Caki2 (cell line): ENCODE results near the gene PPP2R5A. TPM values are rescaled to one million over a fixed set of nuclear protein-coding genes. Genes with fewer than 3 reads are reported as not detected.
A peak's percentile ranks its signal among the peaks of the same experiment; 100 is the strongest.
"Not testable (repeated sequence)": the region's sequence is repeated elsewhere in the genome, so short reads cannot be mapped to it uniquely, and the experiment has no call there.

Source experiments
- DNase-seq: peaks from one replicate; pipeline ENCODE4 v3.0.0-alpha.2; 2015; ENCODE audit warnings: low read depth
- in situ Hi-C: cut with HindIII; loops from 2 replicates; pipeline ENCODE4 v1.10.0; 2016; ENCODE audit warnings: low sequenced_read_pairs, low pct_unique_long_range_greater_than_20kb, mixed read lengths
- total RNA-seq: library from RNA; depleted of rRNA; stranded (reverse); fragments of >200 nt; shearing (Covaris generic); gene quantifications from 2 replicates; pipeline ENCODE4 v1.2.3, GENCODE V29; 2014; ENCODE audit warnings: low replicate concordance; rRNA removed

PPP2R5A gene
- total RNA-seq, 1 experiment from 2014 or later, result 85.8 TPM

DNA sequence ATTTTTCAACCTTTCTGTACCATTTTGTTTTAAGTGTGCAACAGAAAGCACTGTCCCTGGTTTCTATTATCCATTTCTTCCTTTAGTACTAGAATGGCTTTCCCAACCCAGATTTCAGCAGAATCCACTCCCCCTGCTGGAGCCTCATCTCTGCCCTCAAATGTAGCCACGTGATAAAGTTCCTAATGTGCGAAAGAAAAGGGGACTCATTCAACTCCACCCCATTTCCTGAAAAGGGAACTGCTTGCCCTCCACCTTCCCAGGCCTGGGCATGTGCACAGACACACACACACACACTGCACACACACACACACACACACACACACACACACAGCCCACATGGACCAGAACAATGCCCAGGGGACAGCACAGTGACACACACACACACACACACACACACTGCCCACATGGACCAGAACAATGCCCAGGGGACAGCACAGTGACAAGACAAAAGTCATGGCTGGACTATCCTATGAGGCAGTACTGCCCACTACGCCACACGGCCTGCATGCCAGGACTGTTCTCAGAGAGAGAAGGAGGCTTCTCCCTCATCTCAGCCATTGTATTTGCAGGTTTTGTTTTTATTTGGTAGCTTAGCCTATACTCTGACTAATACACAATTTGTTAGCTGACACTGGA lies 96.3 kb downstream of the PPP2R5A start:
- no peak for DNase-seq
- in situ Hi-C loops, result no loop called here

DNA sequence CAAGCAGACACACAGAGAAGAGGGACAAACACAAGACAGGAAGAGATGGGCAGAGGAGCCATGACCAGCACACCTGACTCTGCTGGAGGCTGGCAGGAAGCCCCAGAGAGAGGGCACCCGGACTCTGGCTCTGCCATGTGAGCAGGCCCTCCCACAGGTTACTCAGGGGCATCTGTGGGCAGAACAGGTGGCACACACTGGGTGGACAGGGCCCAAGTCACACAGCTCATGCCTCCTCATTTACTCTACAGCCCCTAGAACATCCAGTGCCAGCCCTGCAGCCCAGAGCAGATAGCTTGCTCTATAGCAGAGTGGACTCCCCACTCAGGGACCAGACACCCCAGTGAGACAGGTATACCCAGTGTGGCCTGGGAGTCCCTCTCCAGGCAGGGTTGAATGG lies 100.8 kb downstream of the PPP2R5A start:
- no peak for DNase-seq
- in situ Hi-C loops, result no loop called here

DNA sequence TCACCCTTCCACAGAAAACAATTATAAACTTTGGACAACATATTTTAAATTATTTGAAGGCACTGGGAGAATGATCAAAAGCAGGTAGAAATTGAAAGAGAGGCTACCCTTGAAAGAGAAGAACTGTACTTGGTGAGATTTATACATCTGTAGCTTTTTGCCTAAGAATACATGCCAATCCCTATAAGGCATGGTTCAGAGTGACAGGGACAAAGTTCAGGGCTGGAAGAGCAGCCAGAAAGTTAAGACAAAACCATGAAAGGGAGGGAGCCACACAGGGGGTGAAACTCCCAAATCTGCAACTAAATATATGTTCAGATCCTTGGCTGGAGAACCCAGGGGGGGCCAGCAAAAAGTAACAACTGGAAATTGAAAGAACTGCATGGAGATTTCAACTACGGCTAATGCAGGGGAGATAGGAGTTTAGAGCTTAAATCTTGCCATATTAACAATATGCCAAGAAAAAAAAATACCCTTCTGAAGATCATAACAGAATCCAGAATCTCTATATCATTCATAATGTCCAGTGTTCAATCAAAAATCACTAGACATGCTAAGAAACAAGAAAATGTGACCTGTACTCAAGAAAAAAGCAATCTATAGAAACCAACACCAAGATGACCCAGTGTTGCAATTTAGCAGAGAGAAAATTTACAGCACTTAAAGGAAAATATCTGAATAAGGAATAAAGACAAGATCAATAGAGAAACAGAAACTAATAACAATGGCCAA lies 103.9 kb downstream of the PPP2R5A start:
- no peak for DNase-seq
- in situ Hi-C loops, result no loop called here

DNA sequence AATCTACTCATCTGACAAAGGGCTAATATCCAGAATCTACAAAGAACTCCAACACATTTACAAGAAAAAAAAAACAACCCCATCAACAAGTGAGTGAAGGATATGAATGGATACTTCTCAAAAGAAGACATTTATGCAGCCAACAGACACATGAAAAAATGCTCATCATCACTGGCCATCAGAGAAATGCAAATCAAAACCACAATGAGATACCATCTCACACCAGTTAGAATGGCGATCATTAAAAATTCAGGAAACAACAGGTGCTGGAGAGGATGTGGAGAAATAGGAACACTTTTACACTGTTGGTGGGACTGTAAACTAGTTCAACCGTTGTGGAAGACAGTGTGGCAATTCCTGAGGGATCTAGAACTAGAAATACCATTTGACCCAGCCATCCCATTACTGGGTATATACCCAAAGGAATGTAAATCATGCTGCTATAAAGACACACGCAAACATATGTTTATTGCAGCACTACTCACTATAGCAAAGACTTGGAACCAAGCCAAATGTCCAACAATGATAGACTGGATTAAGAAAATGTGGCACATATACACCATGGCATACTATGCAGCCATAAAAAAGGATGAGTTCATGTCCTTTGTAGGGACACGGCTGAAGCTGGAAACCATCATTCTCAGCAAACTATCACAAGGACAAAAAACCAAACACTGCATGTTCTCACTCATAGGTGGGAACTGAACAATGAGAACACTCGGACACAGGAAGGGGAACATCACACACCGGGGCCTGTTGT lies 110.6 kb downstream of the PPP2R5A start:
- in situ Hi-C loops, DNase-seq: not testable (repeated sequence)

DNA sequence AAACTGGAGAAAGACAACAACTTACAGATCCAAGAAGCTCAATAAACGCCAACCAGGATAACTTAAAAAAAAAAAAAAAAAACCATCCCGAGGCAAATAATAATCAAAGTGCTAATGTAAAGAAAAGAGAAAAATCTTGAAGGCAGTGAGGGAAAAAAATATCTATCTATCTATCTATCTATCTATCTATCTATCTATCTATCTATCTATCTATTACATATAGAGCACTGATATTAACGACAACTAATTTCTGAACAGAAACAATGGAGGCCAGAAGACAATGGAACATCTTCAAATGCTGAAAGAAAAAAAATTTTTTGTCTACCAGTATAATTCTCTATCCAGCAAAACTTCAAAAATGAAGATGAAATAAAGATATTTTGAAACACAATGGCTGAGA lies 111.4 kb downstream of the PPP2R5A start:
- DNase-seq, result peak; percentile 26
- in situ Hi-C loops, result no loop called here

DNA sequence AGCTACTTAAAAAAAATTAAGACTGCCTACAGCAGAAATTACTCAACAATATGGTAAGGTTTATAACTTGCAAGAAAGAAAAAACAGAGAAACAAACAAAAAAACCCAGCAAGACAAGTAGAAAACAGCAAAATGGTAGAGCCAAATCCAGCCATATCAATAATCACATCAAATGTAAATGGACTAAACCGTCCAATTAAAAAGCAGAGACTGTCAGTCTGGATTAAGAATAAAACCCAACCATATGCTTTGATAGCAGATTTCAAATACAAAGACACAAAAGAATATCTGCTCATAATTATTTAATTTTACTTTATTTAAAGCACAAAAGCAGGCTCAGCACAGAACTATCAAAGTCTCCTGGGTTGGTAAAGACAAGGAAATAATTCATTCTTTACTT lies 112.0 kb downstream of the PPP2R5A start:
- in situ Hi-C loops, result no loop called here
- no peak for DNase-seq

DNA sequence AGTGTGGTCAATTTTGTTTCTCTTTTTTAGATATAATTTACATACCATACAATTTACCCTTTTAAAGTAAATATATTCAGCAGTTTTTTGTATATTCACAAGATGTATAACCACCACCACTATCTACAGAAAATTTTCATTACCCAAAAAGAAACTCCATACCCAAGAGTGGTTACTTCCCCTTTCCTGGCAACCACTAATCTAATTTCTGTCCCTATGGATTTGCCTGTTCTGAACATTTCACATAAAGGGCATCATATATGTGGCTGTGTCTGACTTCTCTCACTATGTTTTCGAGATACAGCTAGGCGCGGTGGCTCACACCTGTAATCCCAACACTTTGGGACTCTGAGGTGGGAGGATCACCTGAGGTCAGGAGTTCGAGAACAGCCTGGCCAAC lies 115.8 kb downstream of the PPP2R5A start:
- no peak for DNase-seq
- in situ Hi-C loops, result no loop called here

DNA sequence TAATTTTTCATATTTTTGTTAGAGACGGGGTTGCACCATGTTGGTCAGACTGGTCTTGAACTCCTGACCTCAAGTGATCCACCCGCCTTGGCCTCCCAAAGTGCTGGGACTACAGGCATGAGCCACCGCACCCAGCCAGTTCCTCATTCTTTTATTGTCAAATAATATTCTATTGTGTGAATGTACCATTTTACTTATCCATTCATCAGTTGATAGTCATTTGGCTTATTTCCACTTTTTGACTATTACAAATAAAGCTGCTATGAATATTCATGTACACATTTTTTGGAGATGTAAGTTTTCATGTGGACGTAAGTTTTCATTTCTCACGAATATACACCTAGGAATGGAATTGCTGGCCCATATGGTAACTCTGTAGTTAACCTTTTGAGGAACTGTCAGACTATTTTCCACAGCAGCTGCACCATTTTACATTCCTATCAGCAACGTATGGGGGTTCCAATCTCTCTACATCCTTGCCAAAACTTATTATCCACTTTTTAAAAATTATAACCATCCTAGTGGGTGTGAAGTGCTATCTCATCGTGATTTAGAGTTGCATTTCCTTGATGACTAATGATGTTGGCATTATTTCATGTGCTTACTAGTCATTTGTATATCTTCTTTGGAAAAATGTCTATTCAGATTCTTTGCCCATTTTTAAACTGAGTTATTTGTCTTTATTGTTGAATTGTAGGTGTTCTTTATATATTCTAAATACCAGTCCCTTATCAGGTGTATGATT lies 116.8 kb downstream of the PPP2R5A start:
- DNase-seq, result peak; percentile 46
- in situ Hi-C loops, result no loop called here

DNA sequence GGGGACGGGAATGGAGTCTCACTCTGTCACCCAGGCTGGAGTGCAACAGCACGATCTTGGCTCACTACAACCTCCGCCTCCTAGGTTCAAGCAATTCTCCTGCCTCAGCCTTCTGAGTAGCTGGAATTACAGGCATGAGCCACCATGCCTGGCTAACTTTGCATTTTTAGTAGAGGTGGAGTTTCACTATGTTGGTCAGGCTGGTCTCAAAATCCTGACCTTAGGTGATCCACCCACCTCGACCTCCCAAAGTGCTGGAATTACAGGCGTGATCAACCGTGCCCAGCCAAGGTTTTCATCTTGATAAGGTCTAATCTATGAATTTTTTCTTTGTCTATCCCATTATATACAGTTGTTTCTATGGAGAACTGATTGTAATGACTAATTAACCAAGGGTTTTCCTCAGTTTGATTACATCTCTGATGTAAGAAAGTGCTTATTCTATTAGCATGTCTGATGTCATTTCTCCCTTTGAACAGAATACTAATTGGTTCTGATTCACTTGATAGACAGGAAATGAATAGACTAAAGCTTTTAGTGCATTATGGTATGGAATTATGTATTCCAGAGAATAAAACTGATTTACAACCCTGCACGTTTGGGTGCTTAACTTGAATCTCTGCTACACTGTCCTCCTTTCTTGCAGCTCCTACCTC lies 117.6 kb downstream of the PPP2R5A start:
- peak; percentile 15 for DNase-seq
- in situ Hi-C loops, result no loop called here

DNA sequence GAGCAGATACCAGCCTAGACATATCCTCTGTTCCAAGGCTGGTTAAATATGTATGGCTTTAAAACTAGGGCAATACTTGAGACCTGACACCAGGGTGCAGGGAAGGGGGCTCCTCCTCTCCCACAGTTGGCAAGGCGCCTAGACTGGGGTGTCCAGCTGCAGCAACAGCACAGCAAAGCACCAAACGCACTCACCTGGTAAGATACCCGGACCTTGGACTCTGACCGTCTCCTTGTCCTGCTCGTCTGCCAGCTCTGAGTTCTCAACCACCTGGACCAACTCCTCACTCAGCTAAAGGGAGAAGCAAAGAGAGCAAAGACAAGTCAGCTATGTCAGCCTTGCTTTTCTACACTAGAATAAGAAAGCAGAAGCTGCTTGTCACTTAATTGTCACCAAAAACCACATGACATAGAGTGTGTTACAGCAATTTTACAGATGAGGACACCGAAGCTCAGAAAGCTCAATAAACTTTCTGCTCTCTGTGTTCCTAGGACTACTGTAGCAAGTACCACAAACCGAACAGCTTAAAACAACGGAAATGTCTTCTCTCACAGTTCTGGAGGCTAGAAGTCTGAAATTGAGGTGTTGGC lies 125.1 kb downstream of the PPP2R5A start:
- in situ Hi-C loops, result no loop called here
- no peak for DNase-seq

Other genes starting within 250 kb of the PPP2R5A start
- gene INTS7, start 249.9 kb upstream of the PPP2R5A start, total RNA-seq, result 24.4 and 29.6 TPM in 2 replicates
- 42.8 and 53.5 TPM in 2 replicates for gene DTL, start 249.7 kb upstream of the PPP2R5A start, total RNA-seq
- gene PACC1, start 129.5 kb downstream of the PPP2R5A start, total RNA-seq, result 8.4 and 14.8 TPM in 2 replicates
- 140 and 163 TPM in 2 replicates for gene NENF, start 147.5 kb downstream of the PPP2R5A start, total RNA-seq